Activated B cell treated with CpG ODN at 0.5 μM for 24 hours (primary cell): ENCODE data around the gene MFSD2A. TPM values are rescaled to one million over a fixed set of nuclear protein-coding genes. Genes with fewer than 3 reads are reported as not detected.

Experiments used
- ATAC-seq: fragments of 200-7000 bp; cut with Tn5 transposase; one replicate; pipeline ENCODE4 v1.10.0; 2021; ENCODE audit warnings: low read depth, mild to moderate bottlenecking, moderate library complexity
- CTCF ChIA-PET: fragments of 350-600 bp; sonication (Branson Sonifier 250); formaldehyde crosslinking; loops from one replicate; lab custom pipeline; 2021; ENCODE audit warnings: antibody characterized with exemption; lab: Charles Lee
- POLR2A ChIA-PET: fragments of 350-600 bp; sonication (Branson Sonifier 250); formaldehyde crosslinking; loops from one replicate; lab custom pipeline; 2021; ENCODE audit warnings: antibody characterized with exemption; lab: Charles Lee
- DNase-seq: peaks from one replicate; pipeline ENCODE4 v3.0.0; 2022
- H3K27ac Mint-ChIP-seq: one replicate; pipeline ENCODE4 v1.8.0; 2020; ENCODE audit warnings: mixed read lengths
- H3K27me3 Mint-ChIP-seq: one replicate; pipeline ENCODE4 v1.8.0; 2021; ENCODE audit warnings: mixed read lengths
- H3K36me3 Mint-ChIP-seq: one replicate; pipeline ENCODE4 v1.8.0; 2021; ENCODE audit warnings: low read depth, mixed read lengths
- H3K4me1 Mint-ChIP-seq: one replicate; pipeline ENCODE4 v1.8.0; 2021; ENCODE audit warnings: mixed read lengths
- H3K4me3 Mint-ChIP-seq: one replicate; pipeline ENCODE4 v1.8.0; 2020; ENCODE audit warnings: mild to moderate bottlenecking, mixed read lengths
- H3K9me3 Mint-ChIP-seq: one replicate; pipeline ENCODE4 v1.8.0; 2020; ENCODE audit warnings: mixed read lengths
- CTCF ChIP-seq: fragments of 200-600 bp; IDR thresholded peaks from one replicate; pipeline ENCODE4 v1.8.0; 2022; ENCODE audit warnings: antibody characterized with exemption, mild to moderate bottlenecking
- intact Hi-C: fragments of 100-400 bp; cut with micrococcal nuclease; formaldehyde crosslinking; loops from one replicate; pipeline ENCODE4 v1.15.1; 2024
- total RNA-seq: library from RNA; stranded (reverse); gene quantifications from 2 replicates; pipeline ENCODE4 v1.2.3, GENCODE V29; 2022

MFSD2A gene
- total RNA-seq, 1 donor from 2014 or later = 36.0 TPM

- TF ChIP-seq CTCF = no peak
- ChIA-PET CTCF (no interaction called here), POLR2A (interaction anchor here (0.9 kb wide), 1 partner anchor 20 kb away, joined by 6 read pairs; no protein-coding TSS in a partner anchor)
- DNase-seq (no peak), ATAC-seq (no peak)
- Mint-ChIP-seq H3K4me1 (peaks cover 29% of the 10 kb centered on the region), H3K27me3 (no peaks in the 10 kb centered on the region), H3K36me3 (no peaks in the 10 kb centered on the region), H3K27ac (no peak overlapping the region), H3K9me3 (no peaks in the 10 kb centered on the region), H3K4me3 (no peak overlapping the region)
- intact Hi-C loops = no loop called here
Observed at GRCh38 chr1:40011198-40011597, 56.3 kb downstream of the MFSD2A start.

- intact Hi-C loops = loop anchor here (1.0 to 2.0 kb wide), 2 partner anchors 11 to 25 kb away; no protein-coding TSS in a partner anchor
- Mint-ChIP-seq H3K36me3 (no peaks in the 10 kb centered on the region), H3K27me3 (no peaks in the 10 kb centered on the region), H3K9me3 (no peaks in the 10 kb centered on the region), H3K4me1 (peaks cover 20% of the 10 kb centered on the region), H3K4me3 (no peak overlapping the region), H3K27ac (peak overlapping the region; percentile 25)
- no peak for DNase-seq
- peak; percentile 86 for ATAC-seq
- TF ChIP-seq CTCF = no peak
- CTCF ChIA-PET = interaction anchor here (1.1 kb wide), 1 partner anchor 18 kb away, joined by 6 read pairs; no protein-coding TSS in a partner anchor
- POLR2A ChIA-PET = interaction anchor here (0.7 to 2.5 kb wide), 4 partner anchors 21 to 680 kb away, joined by 4 to 13 read pairs (median 5); partner anchors contain the start of gene CAP1
Observed at GRCh38 chr1:40014253-40014706, 59.3 kb downstream of the MFSD2A start.

GRCh38 chr1:40014812-40015594 lies 60.1 kb downstream of the MFSD2A start:
- no peaks in the 10 kb centered on the region for H3K36me3 Mint-ChIP-seq
- H3K9me3 Mint-ChIP-seq = no peaks in the 10 kb centered on the region
- intact Hi-C loops = loop anchor here (1.0 to 2.0 kb wide), 2 partner anchors 12 to 24 kb away; no protein-coding TSS in a partner anchor
- H3K27ac Mint-ChIP-seq = no peak overlapping the region
- no peak for DNase-seq
- no peak for ATAC-seq
- H3K4me1 Mint-ChIP-seq = peaks cover 15% of the 10 kb centered on the region
- TF ChIP-seq CTCF = no peak
- H3K27me3 Mint-ChIP-seq = no peaks in the 10 kb centered on the region
- H3K4me3 Mint-ChIP-seq = no peak overlapping the region
- ChIA-PET POLR2A (interaction anchor here (0.7 to 2.5 kb wide), 4 partner anchors 20 to 679 kb away, joined by 4 to 13 read pairs (median 5); partner anchors contain the start of gene CAP1), CTCF (interaction anchor here (1.1 kb wide), 1 partner anchor 17 kb away, joined by 6 read pairs; no protein-coding TSS in a partner anchor)

GRCh38 chr1:40017951-40018575 lies 63.1 kb downstream of the MFSD2A start:
- intact Hi-C loops = no loop called here
- no peaks in the 10 kb centered on the region for H3K36me3 Mint-ChIP-seq
- no peak overlapping the region for H3K27ac Mint-ChIP-seq
- TF ChIP-seq CTCF = no peak
- POLR2A ChIA-PET = interaction anchor here (0.7 to 1.4 kb wide), 2 partner anchors 16 to 21 kb away, joined by 3 to 6 read pairs; no protein-coding TSS in a partner anchor
- CTCF ChIA-PET = interaction anchor here (0.7 to 1.3 kb wide), 2 partner anchors 15 to 30 kb away, joined by 3 to 7 read pairs; no protein-coding TSS in a partner anchor
- ATAC-seq (no peak), DNase-seq (no peak)
- H3K9me3 Mint-ChIP-seq = no peaks in the 10 kb centered on the region
- peaks cover 18% of the 10 kb centered on the region for H3K4me1 Mint-ChIP-seq
- no peaks in the 10 kb centered on the region for H3K27me3 Mint-ChIP-seq
- H3K4me3 Mint-ChIP-seq = no peak overlapping the region

Other genes starting within 250 kb of the MFSD2A start
- 64.9 and 68.5 TPM in 2 replicates for gene PPIE, start 216.3 kb upstream of the MFSD2A start, total RNA-seq
- gene OXCT2, start 183.8 kb upstream of the MFSD2A start, total RNA-seq = 1.2 TPM in 2 replicates
- gene BMP8B, start 166.3 kb upstream of the MFSD2A start, total RNA-seq = 1.2 and 1.4 TPM in 2 replicates
- 23.1 and 24.4 TPM in 2 replicates for gene TRIT1, start 71.6 kb upstream of the MFSD2A start, total RNA-seq
- gene MYCL, start 53.2 kb upstream of the MFSD2A start, total RNA-seq = 0.10 and 0.29 TPM in 2 replicates
- 410 and 411 TPM in 2 replicates for gene CAP1, start 85.6 kb downstream of the MFSD2A start, total RNA-seq
- 41.8 and 43.5 TPM in 2 replicates for gene PPT1, start 142.1 kb downstream of the MFSD2A start, total RNA-seq
- gene RLF, start 206.2 kb downstream of the MFSD2A start, total RNA-seq = 18.1 and 19.2 TPM in 2 replicates